HUDEP-2 (cell line): ENCODE measurements around the gene PPL.
"Not testable (repeated sequence)": the region's sequence is repeated elsewhere in the genome, so short reads cannot be mapped to it uniquely, and the experiment has no call there.

Source experiments
- DNase-seq, 76 experiments: peaks; one replicate each; lab custom pipeline; 2025; ENCODE audit not compliant: unreplicated experiment in 76 of 76; lab: John Stamatoyannopoulos, UW

Gene PPL

GRCh38 chr16:4960579-4960978 lies 23.6 kb upstream of the PPL start:
- no peak for DNase-seq

GRCh38 chr16:4958510-4959438 lies 21.8 kb upstream of the PPL start:
- DNase-seq, result no peak

GRCh38 chr16:4957720-4958509 lies 21.0 kb upstream of the PPL start, which contains the start of gene SEC14L5:
Gene SEC14L5, plus strand, starts transcription at chr16:4958330. Its CDS starts 994 bp downstream, at chr16:4959324.
- DNase-seq, result peak in 75 of 76 experiments; percentile 27 to 98 (median 94)

- no peak for DNase-seq
Measured at GRCh38 chr16:4957420-4957719, 20.4 kb upstream of the PPL start.

GRCh38 chr16:4954714-4955113 lies 17.8 kb upstream of the PPL start:
- DNase-seq, result no peak

- not testable (repeated sequence) for DNase-seq
Measured at GRCh38 chr16:4951583-4951982, 14.6 kb upstream of the PPL start.

- no peak for DNase-seq
Measured at GRCh38 chr16:4949986-4950385, 13.0 kb upstream of the PPL start.

- no peak for DNase-seq
Measured at GRCh38 chr16:4948903-4949766, 12.2 kb upstream of the PPL start.

- no peak for DNase-seq
Measured at GRCh38 chr16:4947722-4948503, 11.0 kb upstream of the PPL start.

GRCh38 chr16:4946917-4947316 lies 10.0 kb upstream of the PPL start:
- DNase-seq, result no peak

GRCh38 chr16:4945560-4946502 lies 8.9 kb upstream of the PPL start:
- DNase-seq, result no peak

- peak in 55 of 76 experiments; percentile 5 to 86 (median 43) for DNase-seq
Measured at GRCh38 chr16:4944333-4945281, 7.7 kb upstream of the PPL start.

- no peak for DNase-seq
Measured at GRCh38 chr16:4942481-4942880, 5.5 kb upstream of the PPL start.

- no peak for DNase-seq
Measured at GRCh38 chr16:4940719-4941118, 3.8 kb upstream of the PPL start.

- DNase-seq, result no peak
Measured at GRCh38 chr16:4938683-4939030, 1.7 kb upstream of the PPL start.

GRCh38 chr16:4937782-4938682 lies 1.1 kb upstream of the PPL start:
- DNase-seq, result no peak
